GM19240 (cell line): Measurements from ENCODE around the gene DENND5B.

Experiments used
- DNase-seq: peaks from one replicate; pipeline ENCODE4 v3.0.0; 2011; ENCODE audit warnings: low spot score; ENCODE audit not compliant: insufficient read length

DENND5B gene

GRCh38 chr12:31474751-31475150 is 116.2 kb downstream of the DENND5B start:
- no peak for DNase-seq

GRCh38 chr12:31471823-31472222 is 119.1 kb downstream of the DENND5B start:
- no peak for DNase-seq

GRCh38 chr12:31471051-31471450 is 119.9 kb downstream of the DENND5B start:
- DNase-seq: no peak

GRCh38 chr12:31470459-31470858 is 120.5 kb downstream of the DENND5B start:
- no peak for DNase-seq

GRCh38 chr12:31466768-31467167 is 124.2 kb downstream of the DENND5B start:
- DNase-seq: no peak

- DNase-seq: no peak
Observed at GRCh38 chr12:31465002-31465401, 125.9 kb downstream of the DENND5B start.

- no peak for DNase-seq
Observed at GRCh38 chr12:31460024-31460423, 130.9 kb downstream of the DENND5B start.

GRCh38 chr12:31456562-31456961 is 134.4 kb downstream of the DENND5B start:
- no peak for DNase-seq

- DNase-seq: no peak
Observed at GRCh38 chr12:31444736-31445135, 146.2 kb downstream of the DENND5B start.

- DNase-seq: no peak
Observed at GRCh38 chr12:31440586-31440985, 150.3 kb downstream of the DENND5B start.

GRCh38 chr12:31440134-31440533 is 150.8 kb downstream of the DENND5B start:
- DNase-seq: no peak

- no peak for DNase-seq
Observed at GRCh38 chr12:31431721-31432240, 159.2 kb downstream of the DENND5B start.

GRCh38 chr12:31423405-31423804 is 167.5 kb downstream of the DENND5B start:
- DNase-seq: no peak

- no peak for DNase-seq
Observed at GRCh38 chr12:31412292-31412801, 178.6 kb downstream of the DENND5B start.

GRCh38 chr12:31408763-31409162 is 182.2 kb downstream of the DENND5B start:
- no peak for DNase-seq

GRCh38 chr12:31407562-31407961 is 183.4 kb downstream of the DENND5B start:
- no peak for DNase-seq

GRCh38 chr12:31406345-31406744 is 184.6 kb downstream of the DENND5B start:
- DNase-seq: peak; percentile 11

- no peak for DNase-seq
Observed at GRCh38 chr12:31405021-31405420, 185.9 kb downstream of the DENND5B start.

- peak; percentile 34 for DNase-seq
Observed at GRCh38 chr12:31403099-31403607, 187.8 kb downstream of the DENND5B start.

- no peak for DNase-seq
Observed at GRCh38 chr12:31393004-31393550, 197.9 kb downstream of the DENND5B start.

GRCh38 chr12:31390991-31391390 is 199.9 kb downstream of the DENND5B start:
- no peak for DNase-seq

- DNase-seq: no peak
Observed at GRCh38 chr12:31388713-31389112, 202.2 kb downstream of the DENND5B start.

GRCh38 chr12:31387466-31387865 is 203.5 kb downstream of the DENND5B start:
- no peak for DNase-seq
